SK-N-SH treated with all-trans-retinoic acid at 6 μM for 48 hours (cell line): ENCODE results near the gene SHB.

Experiments used
- ATAC-seq: fragments of 200-7000 bp; cut with Tn5 transposase; 3 replicates; pipeline ENCODE4 v1.9.1; 2020; ENCODE audit warnings: mild to moderate bottlenecking, moderate library complexity
- ARNTL ChIP-seq: fragments of 450-650 bp; formaldehyde crosslinking; IDR thresholded peaks from 2 replicates; pipeline ENCODE4 v1.5.0; 2020; ENCODE audit warnings: low read depth, mild to moderate bottlenecking, moderate library complexity, borderline replicate concordance
- BACH2 ChIP-seq: fragments of 250-450 bp; sonication (Bioruptor Pico); IDR thresholded peaks from 2 replicates; pipeline ENCODE4 v1.9.0; 2021; ENCODE audit warnings: mild to moderate bottlenecking, borderline replicate concordance
- CREB5 ChIP-seq: fragments of 250-450 bp; sonication (Bioruptor Pico); IDR thresholded peaks from 2 replicates; pipeline ENCODE4 v1.5.1; 2020; ENCODE audit warnings: low read depth, mild to moderate bottlenecking, moderate library complexity
- CSDC2 ChIP-seq: fragments of 250-450 bp; sonication (Bioruptor Pico); IDR thresholded peaks from 2 replicates; pipeline ENCODE4 v1.5.0; 2020; ENCODE audit warnings: mild to moderate bottlenecking, moderate library complexity
- CSRNP3 ChIP-seq: fragments of 250-450 bp; sonication (Bioruptor Pico); IDR thresholded peaks from 2 replicates; pipeline ENCODE4 v1.5.1; 2021; ENCODE audit warnings: mild to moderate bottlenecking, moderate library complexity
- ESRRG ChIP-seq: fragments of 250-450 bp; sonication (Bioruptor Pico); IDR thresholded peaks from 2 replicates; pipeline ENCODE4 v1.6.1; 2021; ENCODE audit warnings: mild to moderate bottlenecking
- GLIS3 ChIP-seq: fragments of 250-450 bp; sonication (Bioruptor Pico); IDR thresholded peaks from 2 replicates; pipeline ENCODE4 v1.5.0; 2020; ENCODE audit warnings: mild to moderate bottlenecking, moderate library complexity
- ISL1 ChIP-seq: fragments of 250-450 bp; sonication (Bioruptor Pico); IDR thresholded peaks from 2 replicates; pipeline ENCODE4 v2.1.2; 2022; ENCODE audit warnings: mild to moderate bottlenecking, moderate library complexity
- OSR1 ChIP-seq: fragments of 250-450 bp; sonication (Bioruptor Pico); IDR thresholded peaks from 2 replicates; pipeline ENCODE4 v1.8.0; 2022; ENCODE audit warnings: moderate library complexity, mild to moderate bottlenecking, inconsistent platforms
- PPARA ChIP-seq: fragments of 250-450 bp; sonication (Bioruptor Pico); IDR thresholded peaks from 2 replicates; pipeline ENCODE4 v1.5.0; 2020; ENCODE audit warnings: mild to moderate bottlenecking, borderline replicate concordance
- RARB ChIP-seq: fragments of 250-450 bp; sonication (Bioruptor Pico); IDR thresholded peaks from 2 replicates; pipeline ENCODE4 v1.8.0; 2021; ENCODE audit warnings: mild to moderate bottlenecking, moderate library complexity
- SNAI2 ChIP-seq: fragments of 250-450 bp; sonication (Bioruptor Pico); IDR thresholded peaks from 2 replicates; pipeline ENCODE4 v1.5.0; 2020; ENCODE audit warnings: mild to moderate bottlenecking, moderate library complexity
- TCF4 ChIP-seq: fragments of 250-450 bp; sonication (Bioruptor Pico); IDR thresholded peaks from 2 replicates; pipeline ENCODE4 v1.8.0; 2021; ENCODE audit warnings: mild to moderate bottlenecking, moderate library complexity, borderline replicate concordance
- TOX ChIP-seq: fragments of 250-450 bp; sonication (Bioruptor Pico); IDR thresholded peaks from 2 replicates; pipeline ENCODE4 v1.8.0; 2021; ENCODE audit warnings: mild to moderate bottlenecking, moderate library complexity, borderline replicate concordance
- ZFP3 ChIP-seq: fragments of 250-450 bp; sonication (Bioruptor Pico); IDR thresholded peaks from 2 replicates; pipeline ENCODE4 v1.5.0; 2020; ENCODE audit warnings: mild to moderate bottlenecking, moderate library complexity
- ZFP30 ChIP-seq: fragments of 450-650 bp; formaldehyde crosslinking; IDR thresholded peaks from 2 replicates; pipeline ENCODE4 v1.5.0; 2022; ENCODE audit warnings: mild to moderate bottlenecking, moderate library complexity
- ZNF70 ChIP-seq: fragments of 450-650 bp; formaldehyde crosslinking; IDR thresholded peaks from 2 replicates; pipeline ENCODE4 v1.5.0; 2020; ENCODE audit warnings: mild to moderate bottlenecking, moderate library complexity
- ZNF8 ChIP-seq: fragments of 450-650 bp; formaldehyde crosslinking; IDR thresholded peaks from 2 replicates; pipeline ENCODE4 v1.5.0; 2020; ENCODE audit warnings: mild to moderate bottlenecking, moderate library complexity
- TF ChIP-seq, protein P1 (sequence below): fragments of 250-450 bp; sonication (Bioruptor Pico); IDR thresholded peaks from 2 replicates; pipeline ENCODE4 v1.5.0; 2020; ENCODE audit warnings: mild to moderate bottlenecking, moderate library complexity
- TF ChIP-seq, protein P2 (sequence below): fragments of 250-450 bp; sonication (Bioruptor Pico); IDR thresholded peaks from 2 replicates; pipeline ENCODE4 v1.8.0; 2020; ENCODE audit warnings: mild to moderate bottlenecking, moderate library complexity, borderline replicate concordance
- TF ChIP-seq, protein P3 (sequence below): fragments of 250-450 bp; sonication (Bioruptor Pico); IDR thresholded peaks from 2 replicates; pipeline ENCODE4 v1.8.0; 2021; ENCODE audit warnings: low read depth, mild to moderate bottlenecking, moderate library complexity, borderline replicate concordance

The SHB gene

DNA sequence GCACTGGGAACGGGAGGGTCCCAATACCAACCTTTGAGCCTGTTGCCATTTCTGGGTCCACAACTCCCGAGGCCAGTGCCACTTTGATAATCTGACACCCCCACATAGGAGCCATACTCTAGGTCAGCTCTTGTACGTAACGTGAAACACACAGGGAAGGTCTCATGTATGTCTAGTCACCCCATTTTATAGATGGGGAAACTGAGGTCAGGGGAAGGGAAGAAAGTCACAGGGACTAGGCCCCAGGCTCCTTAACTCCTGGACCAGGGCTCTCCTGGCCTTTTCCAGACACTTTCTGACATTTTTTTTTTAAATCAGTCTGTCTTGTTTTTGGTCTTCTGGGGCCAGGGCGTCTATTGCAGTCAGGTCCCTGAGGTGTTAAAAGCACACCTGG is 84.8 kb downstream of the SHB start:
- ATAC-seq, result no peak
- TF ChIP-seq GLIS3 (CRISPR knock-in tag) (no peak), SNAI2 (CRISPR knock-in tag) (no peak), CREB5 (CRISPR knock-in tag) (no peak), TOX (CRISPR knock-in tag) (no peak), ARNTL (CRISPR knock-in tag) (no peak), ZNF8 (CRISPR knock-in tag) (no peak), CSRNP3 (CRISPR knock-in tag) (no peak), BACH2 (CRISPR knock-in tag) (no peak), ZFP3 (no peak), ZNF70 (no peak), CSDC2 (CRISPR knock-in tag) (no peak), OSR1 (no peak), RARB (CRISPR knock-in tag) (no peak), ISL1 (CRISPR knock-in tag) (no peak)
- TF ChIP-seq, protein P1, sequence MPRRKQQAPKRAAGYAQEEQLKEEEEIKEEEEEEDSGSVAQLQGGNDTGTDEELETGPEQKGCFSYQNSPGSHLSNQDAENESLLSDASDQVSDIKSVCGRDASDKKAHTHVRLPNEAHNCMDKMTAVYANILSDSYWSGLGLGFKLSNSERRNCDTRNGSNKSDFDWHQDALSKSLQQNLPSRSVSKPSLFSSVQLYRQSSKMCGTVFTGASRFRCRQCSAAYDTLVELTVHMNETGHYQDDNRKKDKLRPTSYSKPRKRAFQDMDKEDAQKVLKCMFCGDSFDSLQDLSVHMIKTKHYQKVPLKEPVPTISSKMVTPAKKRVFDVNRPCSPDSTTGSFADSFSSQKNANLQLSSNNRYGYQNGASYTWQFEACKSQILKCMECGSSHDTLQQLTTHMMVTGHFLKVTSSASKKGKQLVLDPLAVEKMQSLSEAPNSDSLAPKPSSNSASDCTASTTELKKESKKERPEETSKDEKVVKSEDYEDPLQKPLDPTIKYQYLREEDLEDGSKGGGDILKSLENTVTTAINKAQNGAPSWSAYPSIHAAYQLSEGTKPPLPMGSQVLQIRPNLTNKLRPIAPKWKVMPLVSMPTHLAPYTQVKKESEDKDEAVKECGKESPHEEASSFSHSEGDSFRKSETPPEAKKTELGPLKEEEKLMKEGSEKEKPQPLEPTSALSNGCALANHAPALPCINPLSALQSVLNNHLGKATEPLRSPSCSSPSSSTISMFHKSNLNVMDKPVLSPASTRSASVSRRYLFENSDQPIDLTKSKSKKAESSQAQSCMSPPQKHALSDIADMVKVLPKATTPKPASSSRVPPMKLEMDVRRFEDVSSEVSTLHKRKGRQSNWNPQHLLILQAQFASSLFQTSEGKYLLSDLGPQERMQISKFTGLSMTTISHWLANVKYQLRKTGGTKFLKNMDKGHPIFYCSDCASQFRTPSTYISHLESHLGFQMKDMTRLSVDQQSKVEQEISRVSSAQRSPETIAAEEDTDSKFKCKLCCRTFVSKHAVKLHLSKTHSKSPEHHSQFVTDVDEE (CRISPR knock-in tag), result no peak
- TF ChIP-seq, protein P2, sequence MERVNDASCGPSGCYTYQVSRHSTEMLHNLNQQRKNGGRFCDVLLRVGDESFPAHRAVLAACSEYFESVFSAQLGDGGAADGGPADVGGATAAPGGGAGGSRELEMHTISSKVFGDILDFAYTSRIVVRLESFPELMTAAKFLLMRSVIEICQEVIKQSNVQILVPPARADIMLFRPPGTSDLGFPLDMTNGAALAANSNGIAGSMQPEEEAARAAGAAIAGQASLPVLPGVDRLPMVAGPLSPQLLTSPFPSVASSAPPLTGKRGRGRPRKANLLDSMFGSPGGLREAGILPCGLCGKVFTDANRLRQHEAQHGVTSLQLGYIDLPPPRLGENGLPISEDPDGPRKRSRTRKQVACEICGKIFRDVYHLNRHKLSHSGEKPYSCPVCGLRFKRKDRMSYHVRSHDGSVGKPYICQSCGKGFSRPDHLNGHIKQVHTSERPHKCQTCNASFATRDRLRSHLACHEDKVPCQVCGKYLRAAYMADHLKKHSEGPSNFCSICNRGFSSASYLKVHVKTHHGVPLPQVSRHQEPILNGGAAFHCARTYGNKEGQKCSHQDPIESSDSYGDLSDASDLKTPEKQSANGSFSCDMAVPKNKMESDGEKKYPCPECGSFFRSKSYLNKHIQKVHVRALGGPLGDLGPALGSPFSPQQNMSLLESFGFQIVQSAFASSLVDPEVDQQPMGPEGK (CRISPR knock-in tag), result no peak
- TF ChIP-seq, protein P3, sequence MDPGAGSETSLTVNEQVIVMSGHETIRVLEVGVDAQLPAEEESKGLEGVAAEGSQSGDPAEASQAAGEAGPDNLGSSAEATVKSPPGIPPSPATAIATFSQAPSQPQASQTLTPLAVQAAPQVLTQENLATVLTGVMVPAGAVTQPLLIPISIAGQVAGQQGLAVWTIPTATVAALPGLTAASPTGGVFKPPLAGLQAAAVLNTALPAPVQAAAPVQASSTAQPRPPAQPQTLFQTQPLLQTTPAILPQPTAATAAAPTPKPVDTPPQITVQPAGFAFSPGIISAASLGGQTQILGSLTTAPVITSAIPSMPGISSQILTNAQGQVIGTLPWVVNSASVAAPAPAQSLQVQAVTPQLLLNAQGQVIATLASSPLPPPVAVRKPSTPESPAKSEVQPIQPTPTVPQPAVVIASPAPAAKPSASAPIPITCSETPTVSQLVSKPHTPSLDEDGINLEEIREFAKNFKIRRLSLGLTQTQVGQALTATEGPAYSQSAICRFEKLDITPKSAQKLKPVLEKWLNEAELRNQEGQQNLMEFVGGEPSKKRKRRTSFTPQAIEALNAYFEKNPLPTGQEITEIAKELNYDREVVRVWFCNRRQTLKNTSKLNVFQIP, result no peak
- TF ChIP-seq, all 23 proteins: peak for 0

DNA sequence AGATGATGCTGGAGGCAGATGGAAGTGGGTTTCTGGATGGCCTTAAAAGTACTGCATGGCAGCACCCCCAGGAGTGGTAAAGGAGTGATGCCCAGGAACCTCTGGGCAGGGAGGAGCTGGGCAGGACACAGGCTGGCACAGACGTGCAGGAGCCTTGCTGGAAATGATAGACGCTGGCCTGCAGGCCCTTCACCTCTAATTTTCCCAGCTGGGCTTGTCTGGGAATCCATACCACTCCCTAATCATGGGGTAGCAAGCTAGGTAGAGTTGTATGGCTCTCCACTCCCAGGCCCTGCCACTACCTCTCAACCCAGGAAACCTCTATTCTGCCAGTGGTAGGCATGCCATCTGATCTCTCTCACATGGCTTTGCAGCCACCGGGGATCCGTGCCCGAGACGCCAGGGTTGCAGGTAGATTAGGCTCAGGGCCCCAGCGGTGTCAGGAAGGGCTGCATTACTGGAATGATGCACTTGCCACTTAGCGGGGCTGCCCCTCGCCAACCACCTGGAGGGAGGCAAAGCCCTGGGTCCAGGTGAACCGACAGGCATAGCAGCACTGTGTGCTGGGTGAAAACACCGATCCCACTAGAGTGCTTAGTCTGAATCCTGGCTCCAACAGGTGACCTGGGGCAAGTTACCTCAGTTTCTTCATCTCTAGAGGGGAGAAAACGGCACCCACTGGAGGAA is 85.5 kb downstream of the SHB start:
- no peak for ATAC-seq
- TF ChIP-seq TOX (CRISPR knock-in tag) (no peak), ZNF8 (CRISPR knock-in tag) (no peak), ARNTL (CRISPR knock-in tag) (no peak), RARB (CRISPR knock-in tag) (no peak), GLIS3 (CRISPR knock-in tag) (no peak), TCF4 (CRISPR knock-in tag) (no peak), ZFP30 (CRISPR knock-in tag) (no peak), ESRRG (CRISPR knock-in tag) (no peak), PPARA (CRISPR knock-in tag) (no peak), OSR1 (no peak), BACH2 (CRISPR knock-in tag) (no peak), ISL1 (CRISPR knock-in tag) (no peak), ZFP3 (no peak), CREB5 (CRISPR knock-in tag) (no peak)
- TF ChIP-seq, protein P1 (CRISPR knock-in tag), result no peak
- TF ChIP-seq, protein P2 (CRISPR knock-in tag), result no peak
